ENCODE data around the gene POLR1B. TPM values are rescaled to one million over a fixed set of nuclear protein-coding genes. Genes with fewer than 3 reads are reported as not detected.

Gene POLR1B
- total and polyA plus RNA-seq, 7 donors = 6.5 to 22.8 (median 13.2) TPM

GRCh38 chr2:112583497-112584133 is 41.4 kb downstream of the POLR1B start:
- 34 to 39% (median 38%) methylated on average over 19 of the region's 19 CpGs for WGBS, 3 donors
- intact Hi-C loops (cut with DNase I) = loop anchor here (5.0 to 10.0 kb wide), 4 partner anchors 41 to 329 kb away; partner anchors contain the start of genes POLR1B (in 1 of the 2), TTL (in 1 of the 2), ZC3H6 (in 1 of the 2) and ZC3H8 (in 1 of the 2)
- H3K36me3 ChIP-seq (ENCODE audit: insufficient read depth in 1 of 2, low read depth in 1 of 2) = peaks cover 3 to 16% of the 10 kb centered on the region in 2 donors

GRCh38 chr2:112584134-112584890 is 42.0 kb downstream of the POLR1B start, which contains the start of gene CHCHD5:
Gene CHCHD5 (plus strand): TSS chr2:112584609. CDS start chr2:112584648, 39 bp downstream.
- Histone ChIP-seq H3K9me3 (no peaks in the 10 kb centered on the region), H3K4me3 (peak within 1 kb of the TSS; percentile 88), H3K4me1 (peaks cover 22% of the 10 kb centered on the region), H3K27me3 (ENCODE audit: insufficient read depth in 3 of 3, low read length in 2 of 3) (no peaks in the 10 kb centered on the region), H3K36me3 (ENCODE audit: insufficient read depth in 1 of 2, low read depth in 1 of 2) (peaks cover 3 to 16% of the 10 kb centered on the region in 2 donors), H3K27ac (peak within 1 kb of the TSS; percentile 92)
- 0 to 1% (median 1%) methylated on average over 54 of the region's 54 CpGs for WGBS, 3 donors
- TF ChIP-seq, protein P1, sequence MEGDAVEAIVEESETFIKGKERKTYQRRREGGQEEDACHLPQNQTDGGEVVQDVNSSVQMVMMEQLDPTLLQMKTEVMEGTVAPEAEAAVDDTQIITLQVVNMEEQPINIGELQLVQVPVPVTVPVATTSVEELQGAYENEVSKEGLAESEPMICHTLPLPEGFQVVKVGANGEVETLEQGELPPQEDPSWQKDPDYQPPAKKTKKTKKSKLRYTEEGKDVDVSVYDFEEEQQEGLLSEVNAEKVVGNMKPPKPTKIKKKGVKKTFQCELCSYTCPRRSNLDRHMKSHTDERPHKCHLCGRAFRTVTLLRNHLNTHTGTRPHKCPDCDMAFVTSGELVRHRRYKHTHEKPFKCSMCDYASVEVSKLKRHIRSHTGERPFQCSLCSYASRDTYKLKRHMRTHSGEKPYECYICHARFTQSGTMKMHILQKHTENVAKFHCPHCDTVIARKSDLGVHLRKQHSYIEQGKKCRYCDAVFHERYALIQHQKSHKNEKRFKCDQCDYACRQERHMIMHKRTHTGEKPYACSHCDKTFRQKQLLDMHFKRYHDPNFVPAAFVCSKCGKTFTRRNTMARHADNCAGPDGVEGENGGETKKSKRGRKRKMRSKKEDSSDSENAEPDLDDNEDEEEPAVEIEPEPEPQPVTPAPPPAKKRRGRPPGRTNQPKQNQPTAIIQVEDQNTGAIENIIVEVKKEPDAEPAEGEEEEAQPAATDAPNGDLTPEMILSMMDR (IDR thresholded peaks at IDR 0.05) = peak; percentile 32
- peak; percentile 95 to 98 for DNase-seq
- peak; percentile 82 to 87 (median 84) for ATAC-seq
- intact Hi-C loops (cut with DNase I) = loop anchor here (5.0 to 10.0 kb wide), 4 partner anchors 42 to 330 kb away; partner anchors contain the start of genes POLR1B (in 1 of the 2), TTL (in 1 of the 2), ZC3H6 (in 1 of the 2) and ZC3H8 (in 1 of the 2)

More at GRCh38 chr2:112583497-112584133, 41.4 kb downstream of the POLR1B start:
- DNase-seq (no peak), ATAC-seq (peak in 1 of 4 donors; percentile 4)
- Histone ChIP-seq H3K9me3 (no peaks in the 10 kb centered on the region), H3K4me3 (peak overlapping the region; percentile 88), H3K27me3 (ENCODE audit: insufficient read depth in 3 of 3, low read length in 2 of 3) (no peaks in the 10 kb centered on the region), H3K27ac (peak overlapping the region; percentile 92), H3K4me1 (peaks cover 22% of the 10 kb centered on the region)
- TF ChIP-seq, protein P1 (IDR thresholded peaks at IDR 0.05) = no peak

DNA sequence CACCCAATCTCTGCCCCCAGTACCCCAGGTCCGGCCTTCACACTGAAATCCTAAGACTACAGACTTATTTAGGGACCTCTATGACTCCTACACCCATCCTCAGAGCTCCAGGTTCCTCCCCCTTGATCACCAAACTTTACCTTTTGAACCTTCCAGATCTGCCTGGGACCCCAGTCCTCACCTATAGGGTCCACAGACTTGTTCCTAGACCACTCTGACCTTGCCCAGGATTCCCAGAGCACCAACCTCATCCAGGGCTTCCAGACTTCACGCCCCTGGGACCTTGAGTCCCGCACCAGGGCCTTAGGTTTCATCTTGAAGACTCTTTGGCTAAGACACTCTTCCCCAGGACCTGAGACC is 42.6 kb downstream of the POLR1B start:
- intact Hi-C loops (cut with DNase I) = loop anchor here (5.0 to 10.0 kb wide), 4 partner anchors 43 to 330 kb away; partner anchors contain the start of genes POLR1B (in 1 of the 2), TTL (in 1 of the 2), ZC3H6 (in 1 of the 2) and ZC3H8 (in 1 of the 2)
- Histone ChIP-seq H3K36me3 (ENCODE audit: insufficient read depth in 1 of 2, low read depth in 1 of 2) (peaks cover 3 to 16% of the 10 kb centered on the region in 2 donors), H3K27ac (peak overlapping the region; percentile 92), H3K4me3 (peak overlapping the region; percentile 88), H3K27me3 (ENCODE audit: insufficient read depth in 3 of 3, low read length in 2 of 3) (no peaks in the 10 kb centered on the region), H3K4me1 (peaks cover 20% of the 10 kb centered on the region), H3K9me3 (no peaks in the 10 kb centered on the region)
- DNase-seq (no peak), ATAC-seq (no peak)
- TF ChIP-seq, protein P1 (IDR thresholded peaks at IDR 0.05) = no peak
- WGBS, 3 donors = 63 to 67% (median 65%) methylated on average over 3 of the region's 3 CpGs

DNA sequence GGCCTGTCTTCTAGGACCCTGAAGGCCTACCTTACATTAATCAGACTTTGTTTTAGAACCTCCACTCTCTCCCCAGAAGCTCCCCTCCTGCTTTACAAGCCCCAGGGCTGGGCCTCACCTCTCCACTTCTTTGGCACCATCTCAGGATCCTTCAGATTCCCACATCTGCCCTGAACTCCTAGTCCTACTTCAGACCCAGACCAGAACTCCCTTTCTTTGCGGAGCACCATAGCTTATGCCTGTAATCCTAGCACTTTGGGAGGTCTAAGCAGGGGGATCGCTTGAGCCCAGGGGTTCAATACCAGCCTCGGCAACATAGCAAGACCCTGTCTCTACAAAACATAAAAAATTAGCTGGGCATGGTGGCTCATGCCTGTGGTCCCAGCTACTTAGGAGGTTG is 43.1 kb downstream of the POLR1B start:
- Histone ChIP-seq H3K9me3 (no peaks in the 10 kb centered on the region), H3K27ac (peak overlapping the region; percentile 92), H3K4me3 (peak overlapping the region; percentile 88), H3K4me1 (peaks cover 20% of the 10 kb centered on the region), H3K27me3 (ENCODE audit: insufficient read depth in 3 of 3, low read length in 2 of 3) (no peaks in the 10 kb centered on the region), H3K36me3 (ENCODE audit: insufficient read depth in 1 of 2, low read depth in 1 of 2) (peaks cover 3 to 16% of the 10 kb centered on the region in 2 donors)
- intact Hi-C loops (cut with DNase I) = loop anchor here (10.0 kb wide), 2 partner anchors 311 to 331 kb away; partner anchors contain the start of genes ZC3H6 (in 1 of the 2) and ZC3H8 (in 1 of the 2)
- ATAC-seq (no peak), DNase-seq (no peak)
- TF ChIP-seq, protein P1 (IDR thresholded peaks at IDR 0.05) = no peak
- 95 to 98% (median 96%) methylated on average over 3 of the region's 3 CpGs for WGBS, 3 donors

Data from psoas muscle (tissue), 8 donors.